Measurements from ENCODE around the gene STMN3.

The STMN3 gene

DNA sequence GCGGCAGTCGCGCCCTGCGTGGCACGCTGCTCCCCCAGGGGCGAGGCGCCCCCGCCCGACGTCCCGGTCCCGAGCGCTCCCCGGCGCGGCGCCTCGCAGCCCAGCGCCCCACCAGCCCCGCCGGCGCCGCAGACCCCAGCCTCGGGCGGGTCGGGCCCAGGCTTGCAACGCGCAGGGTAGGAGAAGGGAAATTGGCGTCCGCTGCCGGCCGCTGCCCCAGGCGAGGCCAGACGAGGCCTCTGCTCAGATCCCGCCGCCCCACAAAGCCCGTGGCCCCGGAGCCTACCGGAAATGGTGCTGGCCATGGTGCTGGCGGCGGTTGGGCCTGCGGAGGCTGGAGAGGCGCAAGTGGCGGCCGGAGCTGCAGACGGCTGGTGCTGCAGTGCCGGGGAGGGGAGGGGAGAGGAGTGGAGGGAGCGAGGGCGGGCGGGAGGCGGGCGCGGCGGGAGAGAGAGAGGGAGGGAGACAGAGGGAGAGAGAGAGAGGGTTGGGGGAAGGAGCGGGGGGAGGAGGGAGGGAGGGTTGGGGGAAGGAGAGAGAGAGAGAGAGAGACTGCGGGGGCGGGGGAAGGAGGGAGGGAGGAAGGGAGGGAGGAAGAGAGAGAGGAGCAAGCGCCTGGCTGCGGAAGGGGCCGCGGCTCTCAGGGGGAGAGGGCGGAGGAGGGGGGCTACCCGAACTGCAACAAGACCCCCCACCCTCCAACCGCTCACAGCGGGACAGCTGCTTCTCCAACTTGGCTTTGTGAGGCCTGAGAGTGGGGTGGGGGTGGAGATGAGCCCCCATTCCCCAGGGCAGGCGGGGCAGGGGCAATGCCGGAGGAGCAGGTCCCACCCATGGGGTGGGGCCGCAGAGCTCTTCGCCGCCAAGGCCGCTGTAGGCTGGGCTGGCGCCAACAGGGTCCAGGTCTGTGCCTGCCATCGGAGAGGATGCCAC, at the start of gene STMN3:
Gene STMN3, minus strand, starts transcription at position 384 of the 933 bp plus-strand sequence. Its CDS starts 79 bp downstream, at position 305.
- no peak for DNase-seq (ENCODE audit: low read depth)

DNA sequence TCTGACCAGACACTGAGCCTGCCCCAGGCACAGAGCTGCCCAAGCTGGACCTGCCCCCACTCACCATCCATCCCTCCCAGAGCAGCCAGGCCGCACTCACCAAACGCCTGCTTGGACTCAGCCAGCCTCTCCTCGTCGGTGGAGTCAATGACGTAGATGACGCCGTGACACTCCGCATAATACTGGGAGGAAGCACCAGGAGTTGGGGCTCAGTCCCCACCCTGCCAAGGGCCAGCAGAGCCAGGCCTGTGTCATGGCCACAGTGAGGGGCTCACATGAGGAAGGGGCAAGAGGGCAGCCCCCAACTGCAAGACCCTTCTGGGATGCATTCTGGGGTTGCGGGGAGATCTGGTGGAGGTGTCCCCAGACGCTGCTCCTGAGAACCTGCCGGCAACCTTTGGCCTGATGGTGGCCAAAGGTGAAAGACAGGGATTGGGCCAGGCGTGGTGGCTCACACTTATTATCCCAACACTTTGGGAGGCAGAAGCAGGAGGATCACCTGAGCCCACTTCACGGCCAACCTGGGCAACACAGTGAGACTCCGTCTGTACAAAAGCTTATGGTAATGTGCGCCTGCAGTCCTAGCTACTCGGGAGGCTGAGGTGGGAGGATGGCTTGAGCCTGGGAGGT, 48.9 kb upstream of the STMN3 start:
- no peak for DNase-seq (ENCODE audit: low read depth)

DNA sequence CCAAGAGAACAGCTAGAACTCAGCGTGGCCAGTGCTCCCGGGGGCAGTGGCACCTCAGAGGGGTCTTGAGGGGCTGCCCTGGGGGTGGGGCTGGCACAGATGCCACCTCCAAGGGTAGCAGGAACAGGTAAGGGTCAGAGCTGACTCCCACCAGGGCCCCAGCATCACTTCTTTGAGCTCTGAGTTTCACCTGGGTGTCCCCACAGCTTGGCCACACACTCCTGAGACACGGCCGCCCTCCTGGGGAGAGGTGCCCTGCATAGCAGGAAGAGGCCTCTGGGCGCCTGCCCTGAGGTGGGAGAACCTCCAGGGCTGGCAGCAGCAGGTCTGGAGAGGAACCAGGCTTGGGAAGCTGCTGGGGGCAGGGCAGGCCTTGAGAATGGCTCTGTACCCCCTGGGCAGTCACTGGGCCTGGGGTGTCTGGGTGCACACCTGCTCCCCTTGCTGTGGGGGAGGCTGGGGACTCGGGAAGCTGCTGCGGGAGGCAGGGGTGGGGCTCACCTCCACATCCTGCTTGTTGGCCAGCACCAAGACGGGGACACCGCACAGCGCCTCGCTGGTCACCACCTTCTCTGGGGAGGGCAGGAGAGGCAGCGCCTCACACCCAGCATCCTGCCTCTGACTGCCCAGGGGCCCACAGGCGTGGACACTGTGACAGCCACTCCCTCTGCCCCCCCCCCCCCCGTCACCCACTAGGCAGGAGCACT, 48.3 kb upstream of the STMN3 start:
- DNase-seq (ENCODE audit: low read depth): no peak

DNA sequence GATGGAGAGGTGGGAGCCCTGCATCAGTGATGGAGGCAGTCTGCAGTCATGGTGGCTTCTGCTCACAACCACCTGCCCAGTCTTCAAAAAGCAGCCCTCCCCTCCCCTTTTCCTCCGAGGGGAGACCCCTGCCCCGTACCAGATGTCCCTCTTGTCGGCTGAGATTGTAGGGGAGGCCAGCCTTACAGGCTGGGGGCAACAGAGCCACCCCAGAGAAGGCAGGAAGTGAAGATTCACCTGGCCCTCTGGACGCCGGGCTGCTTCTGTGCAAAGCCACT, 47.8 kb upstream of the STMN3 start:
- DNase-seq (ENCODE audit: low read depth): no peak

DNA sequence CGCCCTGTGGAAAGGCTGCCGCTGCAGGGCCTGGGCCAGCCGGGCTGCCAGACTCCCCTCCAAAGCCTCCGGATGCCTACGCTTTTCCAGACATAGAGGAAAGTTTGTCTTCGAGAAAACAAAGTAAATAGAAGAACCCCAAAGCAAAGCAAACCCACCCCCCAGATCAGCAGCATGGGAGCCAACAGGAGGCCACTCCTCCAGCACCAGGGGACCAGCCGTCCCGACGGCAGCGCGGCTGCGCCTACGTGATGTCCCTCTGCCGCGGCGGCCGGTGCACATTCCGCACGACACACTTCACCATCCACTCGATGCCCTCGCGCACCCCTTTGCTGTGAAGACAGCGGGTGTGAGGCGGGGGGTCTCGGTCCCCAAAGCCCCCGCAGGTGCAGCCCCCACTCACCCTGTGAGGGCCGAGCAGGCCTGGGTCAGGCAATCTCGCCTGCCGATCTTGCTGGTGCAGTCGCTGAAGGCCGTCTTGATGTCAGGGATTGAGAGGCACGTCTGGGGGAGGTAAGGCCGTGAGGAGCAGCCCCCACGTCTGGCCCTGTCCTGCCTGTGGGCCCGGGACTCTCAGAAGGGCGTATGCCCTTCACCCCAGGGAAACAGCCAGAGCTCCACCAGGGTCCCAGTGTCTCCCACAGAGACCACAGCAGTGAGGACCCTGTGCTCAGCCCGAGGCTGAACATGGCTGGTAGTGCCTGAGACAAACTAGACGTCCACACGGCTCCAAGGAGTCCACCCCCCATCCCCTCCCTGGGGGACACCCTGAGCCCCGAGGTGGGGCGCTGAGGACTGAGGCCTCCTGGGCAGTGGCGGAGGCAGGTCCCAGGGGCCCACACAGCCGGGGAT, 47.2 kb upstream of the STMN3 start:
- no peak for DNase-seq (ENCODE audit: low read depth)

DNA sequence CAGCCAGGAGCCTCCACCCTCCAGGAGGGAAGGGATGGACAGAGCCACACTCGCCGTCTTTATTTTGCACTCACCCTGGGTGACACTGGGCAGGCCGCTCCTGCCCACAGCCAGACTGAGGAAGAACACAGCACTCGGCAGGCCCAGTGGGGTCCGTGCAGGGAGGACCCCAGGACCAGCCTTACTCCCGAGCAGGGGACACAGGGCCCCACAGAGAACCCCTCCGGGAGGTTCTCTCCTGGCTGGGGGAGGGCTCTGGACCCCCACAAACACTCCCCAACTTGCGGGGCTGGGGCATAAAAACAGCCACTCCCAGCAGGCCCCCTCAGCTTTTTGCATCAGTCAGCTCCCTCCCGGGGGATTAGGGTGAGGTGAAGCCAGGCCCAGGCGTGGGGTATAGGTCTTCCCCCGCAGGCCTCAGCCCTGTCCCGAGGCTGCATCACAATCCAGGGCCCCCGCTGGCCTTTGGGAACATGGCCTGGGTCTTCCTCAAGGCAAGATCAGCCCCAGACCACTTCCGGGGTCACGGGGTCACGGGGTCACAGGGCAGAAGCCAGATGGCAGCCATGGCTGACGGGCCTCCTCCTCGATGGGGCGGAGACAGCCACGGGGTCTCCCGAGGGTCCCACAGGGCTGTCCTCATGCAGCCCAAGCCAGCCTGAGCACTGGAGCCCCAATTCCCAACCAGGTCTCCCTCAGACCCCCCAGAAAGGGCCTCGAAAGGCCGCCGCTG, 46.4 kb upstream of the STMN3 start:
- DNase-seq (ENCODE audit: low read depth): no peak

DNA sequence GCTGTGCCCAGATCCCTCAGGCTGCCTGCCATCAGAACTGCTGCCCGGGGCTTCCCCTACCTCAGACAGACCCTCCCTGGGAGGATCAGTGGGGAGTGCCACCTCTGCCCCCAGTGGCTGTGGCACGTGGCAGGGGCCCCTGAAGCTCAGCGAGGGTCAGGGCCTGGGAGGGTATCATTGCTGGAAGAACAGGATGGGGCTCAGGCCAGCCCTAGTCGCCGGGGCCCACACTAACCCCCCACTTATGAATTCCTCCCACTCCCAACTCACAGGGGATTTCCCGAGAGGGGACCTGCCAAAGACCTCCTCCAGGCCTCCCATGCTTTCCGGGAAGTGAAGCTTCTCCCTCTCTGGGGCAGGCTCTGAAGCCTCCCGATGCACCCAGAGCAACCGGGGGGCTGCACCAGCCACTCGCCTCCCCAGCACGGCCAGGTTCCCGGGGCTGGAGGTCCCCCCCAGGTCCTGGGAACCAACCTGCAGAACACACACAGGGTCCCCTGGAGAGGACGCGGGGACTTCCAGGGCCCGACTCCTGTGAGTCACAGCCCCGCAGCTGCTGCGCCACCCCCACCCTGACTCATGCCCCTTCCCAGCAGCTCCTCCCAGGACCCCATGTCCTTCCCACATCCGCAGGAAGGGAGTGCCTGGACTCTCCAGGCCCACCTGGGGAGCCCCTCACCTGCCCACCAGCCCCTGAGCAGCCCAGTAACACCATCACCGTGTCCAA, 45.7 kb upstream of the STMN3 start:
- no peak for DNase-seq (ENCODE audit: low read depth)

DNA sequence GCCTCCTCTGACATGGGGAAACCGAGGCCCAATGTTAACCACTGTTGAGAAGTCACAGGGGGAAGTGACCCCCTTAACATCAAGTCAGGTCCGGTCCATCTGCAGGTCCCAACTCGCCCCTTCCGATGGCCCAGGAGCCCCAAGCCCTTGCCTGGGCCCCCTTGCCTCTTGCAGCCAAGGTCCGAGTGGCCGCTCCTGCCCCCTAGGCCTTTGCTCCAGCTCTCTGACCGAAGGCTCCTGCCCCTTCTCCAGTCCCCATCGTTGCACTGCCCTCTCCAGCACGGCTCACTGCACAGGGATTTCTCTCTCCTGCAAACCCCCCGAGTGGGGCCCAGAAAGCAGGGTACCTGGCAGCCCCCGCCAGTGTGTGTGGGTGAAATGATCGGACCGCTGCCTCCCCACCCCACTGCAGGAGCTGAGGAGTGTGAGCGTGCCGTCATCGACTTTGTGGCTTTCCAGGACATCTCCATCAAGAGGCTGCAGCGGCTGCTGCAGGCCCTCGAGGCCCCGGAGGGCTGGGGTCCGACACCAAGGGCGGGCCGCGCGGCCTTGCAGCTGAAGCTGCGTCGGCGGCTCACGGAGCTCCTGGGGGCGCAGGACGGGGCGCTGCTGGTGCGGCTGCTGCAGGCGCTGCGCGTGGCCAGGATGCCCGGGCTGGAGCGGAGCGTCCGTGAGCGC, 44.8 kb upstream of the STMN3 start:
- DNase-seq (ENCODE audit: low read depth): no peak

DNA sequence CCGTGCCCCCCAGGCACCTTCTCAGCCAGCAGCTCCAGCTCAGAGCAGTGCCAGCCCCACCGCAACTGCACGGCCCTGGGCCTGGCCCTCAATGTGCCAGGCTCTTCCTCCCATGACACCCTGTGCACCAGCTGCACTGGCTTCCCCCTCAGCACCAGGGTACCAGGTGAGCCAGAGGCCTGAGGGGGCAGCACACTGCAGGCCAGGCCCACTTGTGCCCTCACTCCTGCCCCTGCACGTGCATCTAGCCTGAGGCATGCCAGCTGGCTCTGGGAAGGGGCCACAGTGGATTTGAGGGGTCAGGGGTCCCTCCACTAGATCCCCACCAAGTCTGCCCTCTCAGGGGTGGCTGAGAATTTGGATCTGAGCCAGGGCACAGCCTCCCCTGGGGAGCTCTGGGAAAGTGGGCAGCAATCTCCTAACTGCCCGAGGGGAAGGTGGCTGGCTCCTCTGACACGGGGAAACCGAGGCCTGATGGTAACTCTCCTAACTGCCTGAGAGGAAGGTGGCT, 44.2 kb upstream of the STMN3 start:
- DNase-seq (ENCODE audit: low read depth): no peak

DNA sequence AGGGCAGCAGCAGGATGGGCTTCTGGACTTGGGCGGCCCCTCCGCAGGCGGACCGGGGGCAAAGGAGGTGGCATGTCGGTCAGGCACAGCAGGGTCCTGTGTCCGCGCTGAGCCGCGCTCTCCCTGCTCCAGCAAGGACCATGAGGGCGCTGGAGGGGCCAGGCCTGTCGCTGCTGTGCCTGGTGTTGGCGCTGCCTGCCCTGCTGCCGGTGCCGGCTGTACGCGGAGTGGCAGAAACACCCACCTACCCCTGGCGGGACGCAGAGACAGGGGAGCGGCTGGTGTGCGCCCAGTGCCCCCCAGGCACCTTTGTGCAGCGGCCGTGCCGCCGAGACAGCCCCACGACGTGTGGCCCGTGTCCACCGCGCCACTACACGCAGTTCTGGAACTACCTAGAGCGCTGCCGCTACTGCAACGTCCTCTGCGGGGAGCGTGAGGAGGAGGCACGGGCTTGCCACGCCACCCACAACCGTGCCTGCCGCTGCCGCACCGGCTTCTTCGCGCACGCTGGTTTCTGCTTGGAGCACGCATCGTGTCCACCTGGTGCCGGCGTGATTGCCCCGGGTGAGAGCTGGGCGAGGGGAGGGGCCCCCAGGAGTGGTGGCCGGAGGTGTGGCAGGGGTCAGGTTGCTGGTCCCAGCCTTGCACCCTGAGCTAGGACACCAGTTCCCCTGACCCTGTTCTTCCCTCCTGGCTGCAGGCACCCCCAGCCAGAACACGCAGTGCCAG, 43.6 kb upstream of the STMN3 start, which contains the start of gene TNFRSF6B:
Gene TNFRSF6B, plus strand, starts transcription at position 25 of the 729 bp plus-strand sequence. Its CDS starts 116 bp downstream, at position 141.
- no peak for DNase-seq (ENCODE audit: low read depth)

DNA sequence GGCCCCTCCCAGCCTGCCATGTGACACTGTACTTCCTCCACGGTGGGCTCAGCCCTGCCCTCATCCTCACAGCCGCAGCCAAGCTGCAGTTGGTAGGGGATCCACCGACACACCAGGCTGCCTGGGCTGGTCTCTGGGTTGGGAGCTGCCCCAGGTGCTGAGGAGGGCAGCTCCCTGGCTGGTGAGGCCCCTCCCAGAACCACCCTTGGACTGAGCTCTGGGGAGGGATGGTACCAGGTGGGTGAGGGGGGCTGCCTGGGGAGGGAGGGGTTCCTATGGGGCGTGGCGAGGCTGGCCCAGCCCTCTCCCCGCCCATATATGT, 43.0 kb upstream of the STMN3 start:
- no peak for DNase-seq (ENCODE audit: low read depth)

DNA sequence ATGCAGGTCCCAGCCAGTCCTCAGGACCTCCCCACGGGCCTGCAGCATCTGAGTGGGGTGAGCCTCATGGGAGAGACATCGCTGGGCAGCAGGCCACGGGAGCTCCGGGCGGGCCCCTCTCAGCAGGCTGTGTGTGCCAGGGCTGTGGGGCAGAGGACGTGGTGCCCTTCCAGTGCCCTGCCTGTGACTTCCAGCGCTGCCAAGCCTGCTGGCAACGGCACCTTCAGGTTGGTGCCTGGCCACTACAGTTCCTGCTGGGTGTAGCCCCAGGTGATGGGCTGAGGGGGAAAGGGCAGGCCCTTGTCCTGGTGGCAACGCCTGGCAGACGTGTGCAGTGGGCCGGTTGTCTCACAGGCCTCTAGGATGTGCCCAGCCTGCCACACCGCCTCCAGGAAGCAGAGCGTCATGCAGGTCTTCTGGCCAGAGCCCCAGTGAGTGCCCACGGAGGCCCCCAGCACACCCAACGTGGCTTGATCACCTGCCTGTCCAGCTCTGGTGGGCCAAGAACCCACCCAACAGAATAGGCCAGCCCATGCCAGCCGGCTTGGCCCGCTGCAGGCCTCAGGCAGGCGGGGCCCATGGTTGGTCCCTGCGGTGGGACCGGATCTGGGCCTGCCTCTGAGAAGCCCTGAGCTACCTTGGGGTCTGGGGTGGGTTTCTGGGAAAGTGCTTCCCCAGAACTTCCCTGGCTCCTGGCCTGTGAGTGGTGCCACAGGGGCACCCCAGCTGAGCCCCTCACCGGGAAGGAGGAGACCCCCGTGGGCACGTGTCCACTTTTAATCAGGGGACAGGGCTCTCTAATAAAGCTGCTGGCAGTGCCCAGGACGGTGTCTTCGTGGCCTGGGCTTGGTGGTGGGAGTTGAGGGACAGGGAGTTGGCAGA, 42.4 kb upstream of the STMN3 start:
- no peak for DNase-seq (ENCODE audit: low read depth)

DNA sequence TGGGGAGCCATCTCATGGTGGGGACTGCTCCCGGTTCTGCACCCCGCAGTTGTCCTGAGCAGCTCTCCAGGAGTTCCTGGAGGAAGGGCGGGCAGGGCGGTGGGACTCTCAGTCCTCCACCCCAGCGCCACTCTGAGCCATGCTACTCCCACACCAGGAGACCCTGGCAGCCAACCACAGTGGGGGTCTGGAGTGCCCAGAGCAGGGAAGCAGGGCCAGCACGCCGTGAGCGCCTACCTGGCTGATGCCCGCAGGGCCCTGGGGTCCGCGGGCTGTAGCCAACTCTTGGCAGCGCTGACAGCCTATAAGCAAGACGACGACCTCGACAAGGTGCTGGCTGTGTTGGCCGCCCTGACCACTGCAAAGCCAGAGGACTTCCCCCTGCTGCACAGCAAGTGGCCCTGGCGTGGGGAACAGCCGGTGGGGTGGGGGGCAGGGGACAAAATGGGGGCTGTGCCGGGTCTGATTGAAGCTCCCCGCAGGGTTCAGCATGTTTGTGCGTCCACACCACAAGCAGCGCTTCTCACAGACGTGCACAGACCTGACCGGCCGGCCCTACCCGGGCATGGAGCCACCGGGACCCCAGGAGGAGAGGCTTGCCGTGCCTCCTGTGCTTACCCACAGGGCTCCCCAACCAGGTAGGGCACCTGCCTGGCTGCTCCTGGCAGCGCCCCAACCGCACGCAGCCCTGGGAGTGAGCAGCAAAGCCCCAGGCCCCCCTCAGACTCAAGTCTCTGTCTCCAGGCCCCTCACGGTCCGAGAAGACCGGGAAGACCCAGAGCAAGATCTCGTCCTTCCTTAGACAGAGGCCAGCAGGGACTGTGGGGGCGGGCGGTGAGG, 41.6 kb upstream of the STMN3 start:
- no peak for DNase-seq (ENCODE audit: low read depth)

DNA sequence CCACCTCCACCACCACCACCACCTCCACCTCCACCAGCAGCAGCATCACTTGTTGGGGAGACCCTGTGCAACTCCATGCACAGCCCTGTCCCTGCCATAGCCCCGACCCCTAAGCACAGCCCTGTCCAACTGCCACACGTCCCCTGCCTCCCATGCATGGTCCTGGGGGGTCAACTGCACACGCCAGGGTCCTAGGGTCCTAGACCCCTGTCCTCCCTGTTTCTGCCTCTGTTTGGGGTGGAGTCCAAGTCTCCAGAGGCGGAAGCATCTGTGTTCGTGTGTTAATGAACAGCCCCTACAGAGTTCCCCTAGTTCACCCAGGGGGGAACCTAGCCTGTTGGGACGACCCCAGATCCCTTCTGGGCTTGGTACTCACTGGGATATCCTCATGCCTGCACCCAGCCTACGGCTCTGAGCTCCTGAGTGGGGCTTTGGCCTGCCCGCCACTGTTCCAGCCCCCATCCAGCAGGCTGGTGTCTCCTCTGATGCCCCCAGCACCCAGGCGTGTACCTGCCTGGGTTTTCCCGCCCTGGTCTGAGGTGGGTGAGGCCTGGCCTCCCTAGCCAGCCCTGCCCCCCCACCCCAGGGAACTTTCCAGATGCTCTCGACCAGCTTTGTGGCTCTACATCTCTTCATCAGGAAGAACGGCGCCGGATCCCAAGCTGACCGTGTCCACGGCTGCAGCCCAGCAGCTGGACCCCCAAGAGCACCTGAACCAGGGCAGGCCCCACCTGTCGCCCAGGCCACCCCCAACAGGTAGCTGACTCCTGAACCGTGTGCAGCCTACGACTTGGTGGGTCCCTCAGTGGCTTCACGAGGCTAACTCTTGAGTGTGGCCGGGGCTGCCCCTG, 40.7 kb upstream of the STMN3 start:
- DNase-seq (ENCODE audit: low read depth): no peak

DNA sequence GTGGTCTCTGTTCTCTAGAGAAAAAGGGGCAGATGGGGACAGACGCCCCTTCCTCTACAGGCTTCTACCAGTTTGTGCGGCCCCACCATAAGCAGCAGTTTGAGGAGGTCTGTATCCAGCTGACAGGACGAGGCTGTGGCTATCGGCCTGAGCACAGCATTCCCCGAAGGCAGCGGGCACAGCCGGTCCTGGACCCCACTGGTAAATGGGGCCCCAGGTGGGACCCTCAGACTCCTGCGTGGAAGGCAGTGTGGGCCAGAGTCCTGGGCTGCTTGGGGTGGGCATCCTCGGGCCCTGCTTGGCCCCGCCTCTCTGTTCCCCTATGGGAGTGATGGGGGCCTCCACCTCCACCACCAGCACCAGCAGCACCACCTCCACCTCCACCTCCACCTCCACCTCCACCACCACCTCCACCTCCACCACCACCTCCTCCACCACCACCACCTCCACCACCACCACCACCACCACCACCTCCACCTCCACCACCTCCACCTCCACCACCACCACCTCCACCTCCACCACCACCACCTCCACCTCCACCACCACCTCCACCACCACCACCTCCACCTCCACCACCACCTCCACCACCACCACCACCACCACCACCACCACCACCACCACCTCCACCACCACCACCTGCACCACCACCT, 40.0 kb upstream of the STMN3 start:
- DNase-seq (ENCODE audit: low read depth): no peak
